HG03025 (cell line): ENCODE measurements around the gene NRXN3.

ENCODE experiments used
- ATAC-seq: cut with Tn5 transposase; IDR thresholded peaks from one replicate; pipeline ENCODE4 v1.9.1; 2021; ENCODE audit warnings: mild to moderate bottlenecking, moderate library complexity; ENCODE audit not compliant: unreplicated experiment, low FRiP score

The NRXN3 gene

GRCh38 chr14:79613625-79614024 lies 1443.5 kb downstream of the NRXN3 start:
- ATAC-seq = no peak

- ATAC-seq = no peak
Observed at GRCh38 chr14:79614448-79614847, 1444.3 kb downstream of the NRXN3 start.

DNA sequence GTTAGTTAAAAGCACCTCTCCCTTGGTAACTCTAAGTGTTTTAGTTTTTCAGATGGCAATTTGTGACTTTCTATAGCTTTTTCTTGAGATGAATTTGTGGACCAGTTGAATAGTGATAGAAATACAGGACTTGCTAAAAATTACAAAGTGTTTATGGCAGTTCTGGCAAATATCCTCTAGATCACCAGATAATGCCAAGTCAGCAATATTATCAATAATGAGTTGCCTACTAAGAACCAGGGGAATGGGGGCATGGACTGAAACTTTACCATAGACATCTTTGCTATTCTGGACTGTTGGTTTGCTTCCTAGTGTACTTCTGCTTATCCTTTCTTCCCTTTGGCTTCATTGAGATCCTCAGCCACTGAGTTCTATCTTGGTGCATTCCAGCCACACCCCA lies 1456.9 kb downstream of the NRXN3 start:
- ATAC-seq = no peak

DNA sequence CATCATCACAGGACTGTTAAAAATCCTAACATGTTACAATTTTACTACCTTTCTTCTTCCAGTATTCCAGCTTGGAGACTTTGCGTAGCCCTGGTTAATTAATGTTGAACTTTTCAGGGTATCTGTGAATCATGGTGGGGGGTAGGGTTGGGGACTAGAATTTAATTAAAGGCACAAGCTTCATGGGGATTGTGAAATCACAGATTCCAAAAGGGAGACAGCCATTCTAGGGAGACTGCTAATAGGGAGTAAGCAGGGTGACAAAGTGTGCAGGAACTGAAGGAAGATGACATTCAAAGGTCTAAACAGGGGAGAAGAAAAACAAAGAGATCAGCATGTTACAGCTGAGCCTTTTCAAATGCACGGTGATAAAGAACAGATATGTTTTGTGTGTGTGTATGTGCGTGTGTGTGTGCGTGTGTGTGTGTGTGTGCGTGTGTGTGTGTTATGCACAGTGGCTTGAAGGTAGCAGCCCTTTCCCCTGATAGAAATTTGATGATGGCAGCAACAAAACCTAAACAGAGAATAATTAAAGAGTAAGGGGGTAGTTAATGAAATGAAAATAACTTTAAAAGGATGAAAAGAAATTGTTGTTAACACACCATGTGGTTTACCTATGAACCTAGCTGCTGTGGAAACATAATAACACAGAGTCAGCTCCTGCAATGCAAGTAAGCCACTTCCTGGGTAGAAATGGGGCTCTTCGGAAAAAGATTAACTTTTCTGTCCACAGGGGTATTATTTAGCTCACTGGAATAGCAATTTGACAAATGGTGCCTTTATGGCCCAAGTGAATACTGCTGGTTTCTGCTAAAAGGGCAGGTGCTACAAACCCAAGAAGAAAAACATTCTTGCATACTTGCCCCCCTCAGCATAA lies 1459.5 kb downstream of the NRXN3 start:
- ATAC-seq = no peak

DNA sequence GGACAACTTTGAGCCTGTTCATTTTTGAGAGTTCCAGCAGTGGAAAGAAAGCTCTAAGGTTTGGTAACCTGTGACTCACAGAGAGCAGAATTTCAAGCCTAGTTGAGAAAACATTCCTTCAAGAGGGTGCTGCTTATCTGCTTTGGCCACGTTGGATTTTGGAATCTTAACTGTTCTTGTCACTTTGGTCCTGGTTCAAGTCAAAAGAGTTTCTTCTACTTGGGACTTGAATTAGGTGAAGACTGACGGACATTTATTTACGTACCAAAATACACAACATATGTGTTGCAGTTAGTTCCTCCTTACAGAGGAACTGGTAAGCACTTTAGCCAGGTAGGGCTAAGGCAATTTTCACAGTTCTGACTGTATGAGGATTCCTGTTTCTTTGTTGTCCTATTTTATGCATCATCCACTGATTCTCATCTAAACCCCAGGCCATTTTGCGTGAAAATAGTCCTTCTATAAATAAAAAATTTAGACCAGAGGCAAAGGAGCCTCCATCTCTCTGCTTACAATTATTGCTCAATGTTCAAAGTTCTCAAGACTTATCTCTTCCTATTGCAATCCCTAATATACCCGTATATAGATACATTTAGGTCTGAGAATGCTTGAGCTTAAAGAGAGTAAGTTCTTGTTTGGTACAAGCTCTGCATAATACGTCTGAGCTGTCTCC lies 1460.3 kb downstream of the NRXN3 start:
- no peak for ATAC-seq

- no peak for ATAC-seq
Observed at GRCh38 chr14:79631276-79631675, 1461.1 kb downstream of the NRXN3 start.

GRCh38 chr14:79638672-79639266 lies 1468.6 kb downstream of the NRXN3 start:
- ATAC-seq = no peak

GRCh38 chr14:79639613-79640012 lies 1469.4 kb downstream of the NRXN3 start:
- no peak for ATAC-seq

DNA sequence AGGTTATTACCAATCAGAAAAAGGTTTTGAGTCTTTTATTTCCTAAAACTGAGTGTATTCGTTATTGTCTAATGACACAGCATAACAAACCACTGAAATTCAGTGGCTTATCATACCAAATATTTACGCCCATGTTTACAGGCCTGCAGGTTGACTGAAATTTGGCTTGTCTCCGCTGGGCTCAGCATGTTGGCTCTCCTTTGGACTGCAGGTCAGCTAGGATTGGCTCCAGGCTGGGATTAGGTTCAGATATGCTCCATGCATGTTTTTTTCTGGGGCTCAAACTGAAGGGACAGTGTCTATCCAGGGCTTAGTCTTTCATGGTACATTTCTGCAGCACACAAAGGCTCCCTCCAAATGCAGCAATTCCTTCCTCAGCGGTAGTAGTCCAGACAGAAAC lies 1471.2 kb downstream of the NRXN3 start:
- ATAC-seq = no peak

DNA sequence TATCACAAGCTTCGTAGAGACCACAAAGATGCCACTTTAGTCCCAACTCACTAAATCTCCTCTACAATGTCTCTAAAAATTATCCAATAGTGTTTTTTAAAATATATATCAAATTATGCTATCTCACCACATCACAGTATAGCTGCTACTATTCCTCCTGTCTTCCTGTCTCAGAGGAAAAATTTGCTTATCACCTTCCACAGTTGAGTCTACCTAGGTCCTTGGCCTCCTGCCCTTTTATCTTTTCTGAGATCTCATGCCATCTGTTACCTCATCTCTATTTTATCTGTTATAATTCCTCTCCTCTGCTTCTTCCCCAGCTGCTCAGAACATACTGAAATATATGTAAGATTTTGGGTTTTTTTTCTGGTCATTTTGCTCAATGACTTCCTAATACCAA lies 1473.0 kb downstream of the NRXN3 start:
- ATAC-seq = no peak

- no peak for ATAC-seq
Observed at GRCh38 chr14:79645753-79646362, 1475.7 kb downstream of the NRXN3 start.

DNA sequence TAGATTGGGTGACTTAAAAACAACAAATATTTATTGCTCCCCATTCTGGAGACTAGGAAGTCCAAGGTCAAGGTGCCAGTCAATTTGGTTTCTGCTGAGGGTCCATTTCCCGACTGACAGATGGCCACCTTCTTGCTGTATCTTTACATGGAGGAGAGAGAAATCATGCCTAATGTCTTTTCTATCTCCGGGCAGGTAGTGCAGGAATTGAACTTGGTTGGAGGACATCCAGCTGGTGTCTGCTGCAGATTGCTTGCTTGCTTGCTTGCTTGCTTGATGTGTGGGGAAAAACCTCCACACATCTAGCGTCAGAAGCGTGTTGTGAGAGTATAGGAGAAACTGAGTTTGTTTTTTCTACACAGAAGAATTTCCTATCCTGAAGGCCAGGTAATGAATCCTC lies 1479.7 kb downstream of the NRXN3 start:
- ATAC-seq = no peak

- ATAC-seq = no peak
Observed at GRCh38 chr14:79652513-79653307, 1482.5 kb downstream of the NRXN3 start.

GRCh38 chr14:79656056-79656455 lies 1485.9 kb downstream of the NRXN3 start:
- no peak for ATAC-seq

DNA sequence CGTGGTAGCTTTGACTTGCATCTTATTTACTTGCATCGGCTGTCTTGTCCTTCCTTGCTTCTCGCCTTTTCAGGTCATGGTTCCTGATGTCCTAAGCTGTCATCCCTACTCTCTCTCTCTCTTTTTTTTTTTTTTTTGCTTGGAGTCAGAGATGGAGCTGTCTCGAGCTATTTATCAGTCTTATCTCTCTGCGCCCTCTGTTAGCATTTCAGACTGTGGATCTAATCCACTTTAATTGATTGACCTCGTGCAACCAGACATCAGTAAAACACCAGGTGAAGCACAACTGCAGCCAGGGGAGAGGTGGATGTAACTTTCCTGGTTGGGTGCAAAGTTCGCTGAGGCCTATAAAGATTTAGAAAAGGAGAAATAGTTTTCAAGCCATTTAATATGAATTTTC lies 1486.3 kb downstream of the NRXN3 start:
- ATAC-seq = no peak

- ATAC-seq = no peak
Observed at GRCh38 chr14:79658221-79658620, 1488.0 kb downstream of the NRXN3 start.

DNA sequence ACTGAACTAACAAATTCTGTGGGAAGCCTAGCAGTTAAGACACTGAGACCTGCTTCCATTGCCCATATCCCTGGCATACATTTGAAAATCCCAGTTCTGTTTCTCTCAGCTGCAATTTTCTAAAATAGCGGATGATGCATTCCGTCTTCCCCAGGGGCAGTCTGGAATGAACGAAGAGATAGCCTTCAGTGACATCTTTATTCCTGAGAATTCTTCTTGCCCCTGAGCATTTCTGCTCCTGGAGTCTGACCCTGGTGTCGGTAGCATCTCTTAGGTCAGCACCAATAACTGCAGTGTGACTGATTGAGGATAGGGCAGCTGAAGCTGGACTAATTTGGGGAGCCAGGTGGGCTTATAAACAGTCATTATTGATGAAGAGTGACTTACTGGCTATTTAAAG lies 1488.6 kb downstream of the NRXN3 start:
- ATAC-seq = no peak

- ATAC-seq = no peak
Observed at GRCh38 chr14:79660053-79660939, 1490.1 kb downstream of the NRXN3 start.

- no peak for ATAC-seq
Observed at GRCh38 chr14:79661752-79662151, 1491.6 kb downstream of the NRXN3 start.
